H1 (cell line): ENCODE results near the gene COL4A2. TPM values are rescaled to one million over a fixed set of nuclear protein-coding genes. Genes with fewer than 3 reads are reported as not detected.

Experiments
- CTCF ChIA-PET: fragments of 300-600 bp; sonication (Branson Sonifier 250); formaldehyde crosslinking; loops from one replicate; lab custom pipeline; 2021; ENCODE audit not compliant: partially characterized antibody; lab: Charles Lee
- POLR2A ChIA-PET: fragments of 300-600 bp; sonication (Branson Sonifier 250); formaldehyde crosslinking; loops from one replicate; lab custom pipeline; 2021; ENCODE audit warnings: inconsistent platforms; ENCODE audit not compliant: partially characterized antibody; lab: Charles Lee
- DNase-seq, 2 experiments: peaks; one replicate each; pipeline versions ENCODE4 v3.0.0 to v3.0.0-alpha.2; 2010 to 2022; ENCODE audit warnings: low spot score in 2 of 2, low read depth in 1 of 2, mixed read lengths in 1 of 2
- FAIRE-seq: peaks from 2 replicates; lab custom pipeline; 2011; peaks lifted over from hg19 to GRCh38; lab: Jason Lieb, UNC
- H2AFZ ChIP-seq: 2 replicates; pipeline ENCODE4 v1.8.1; 2012; ENCODE audit warnings: low read length, inconsistent platforms
- H2AK5ac ChIP-seq: 2 replicates; pipeline ENCODE4 v1.6.1; 2013; ENCODE audit warnings: low read depth, low read length
- H2BK120ac ChIP-seq: replicated peaks from 2 replicates; pipeline ENCODE3; 2013; ENCODE audit warnings: low read depth, low read length, inconsistent platforms
- H2BK12ac ChIP-seq: 2 replicates; pipeline ENCODE4 v1.6.1; 2013; ENCODE audit warnings: low read depth, low read length
- H2BK15ac ChIP-seq: 2 replicates; pipeline ENCODE4 v1.6.1; 2013; ENCODE audit warnings: low read length
- H2BK20ac ChIP-seq: 2 replicates; pipeline ENCODE4 v1.6.1; 2013; ENCODE audit warnings: low read length
- H2BK5ac ChIP-seq: 2 replicates; pipeline ENCODE4 v1.6.1; 2013; ENCODE audit warnings: low read depth, low read length
- H3K14ac ChIP-seq: 2 replicates; pipeline ENCODE4 v1.6.1; 2013; ENCODE audit warnings: inconsistent platforms; ENCODE audit not compliant: insufficient read length
- H3K18ac ChIP-seq: 2 replicates; pipeline ENCODE4 v1.6.1; 2013; ENCODE audit warnings: low read length; ENCODE audit errors: extremely low read depth
- H3K23ac ChIP-seq: 2 replicates; pipeline ENCODE4 v1.6.1; 2013; ENCODE audit warnings: inconsistent platforms; ENCODE audit not compliant: insufficient read length
- H3K23me2 ChIP-seq: 2 replicates; pipeline ENCODE4 v1.6.1; 2013; ENCODE audit warnings: low read depth, low read length
- H3K27ac ChIP-seq: 2 replicates; pipeline ENCODE4 v1.6.1; 2011; ENCODE audit warnings: low read depth, low read length, inconsistent platforms
- H3K27me3 ChIP-seq, 4 experiments: replicated peaks in 1 of 4; 1 replicate in 1 of 4; 2 replicates in 3 of 4; pipeline versions ENCODE4 v1.6.1 to v1.8.1; 2011 to 2013; ENCODE audit warnings: low read length in 3 of 4, mild to moderate bottlenecking in 3 of 4, inconsistent platforms in 2 of 4, mixed read lengths in 2 of 4, moderate library complexity in 1 of 4; ENCODE audit not compliant: control insufficient read depth in 3 of 4, insufficient read depth in 3 of 4; ENCODE audit errors: extremely low read depth in 1 of 4
- H3K36me3 ChIP-seq, 4 experiments: 2 replicates each; pipeline versions ENCODE4 v1.6.1 to v1.8.1; 2011 to 2013; ENCODE audit warnings: mild to moderate bottlenecking in 4 of 4, low read length in 3 of 4, moderate library complexity in 2 of 4, control low read depth in 1 of 4, inconsistent platforms in 1 of 4; ENCODE audit not compliant: insufficient read depth in 4 of 4, control insufficient read depth in 2 of 4
- H3K4ac ChIP-seq: replicated peaks from 2 replicates; pipeline ENCODE3; 2013; ENCODE audit warnings: low read length, low read depth, mixed read lengths, inconsistent platforms; ENCODE audit not compliant: insufficient read length
- H3K4me1 ChIP-seq, 4 experiments: replicated peaks in 1 of 4; 1 replicate in 1 of 4; 2 replicates in 3 of 4; pipeline versions ENCODE4 v1.6.1 to v1.8.1; 2011 to 2013; ENCODE audit warnings: low read length in 3 of 4, inconsistent platforms in 2 of 4, mixed read lengths in 1 of 4; ENCODE audit not compliant: insufficient read depth in 4 of 4, control insufficient read depth in 3 of 4
- H3K4me2 ChIP-seq, 2 experiments: 2 replicates each; pipeline versions ENCODE4 v1.6.1 to v1.8.1; 2011 to 2013; ENCODE audit warnings: low read depth in 2 of 2, low read length in 2 of 2, control low read depth in 1 of 2, inconsistent platforms in 1 of 2, mild to moderate bottlenecking in 1 of 2; ENCODE audit not compliant: insufficient read depth in 1 of 2
- H3K4me3 ChIP-seq, 4 experiments: fragments of 200-600, 300-600 bp in 1 of 4; sonication (generic), shearing (Covaris generic), sonication (Bioruptor Twin) in 1 of 4; 2 replicates each; pipeline versions ENCODE4 v1.5.1 to v1.8.1; 2011 to 2016; ENCODE audit warnings: low read length in 4 of 4, low read depth in 3 of 4, control low read depth in 2 of 4, inconsistent platforms in 2 of 4, mild to moderate bottlenecking in 2 of 4, mixed read lengths in 1 of 4, moderate library complexity in 1 of 4; ENCODE audit not compliant: insufficient read depth in 2 of 4; ENCODE audit errors: extremely low read depth in 1 of 4
- H3K56ac ChIP-seq: replicated peaks from 2 replicates; pipeline ENCODE3; 2013; ENCODE audit warnings: low read depth, mild to moderate bottlenecking, mixed read lengths, low read length, inconsistent platforms; ENCODE audit not compliant: insufficient read length
- H3K79me1 ChIP-seq: 2 replicates; pipeline ENCODE4 v1.6.1; 2013; ENCODE audit warnings: low read depth, low read length, control low read depth
- H3K79me2 ChIP-seq, 2 experiments: 2 replicates each; pipeline versions ENCODE4 v1.6.1 to v1.8.1; 2012 to 2013; ENCODE audit warnings: low read length in 2 of 2, mild to moderate bottlenecking in 2 of 2, inconsistent platforms in 1 of 2; ENCODE audit not compliant: insufficient read depth in 2 of 2, control insufficient read depth in 1 of 2
- H3K9ac ChIP-seq, 4 experiments: replicated peaks in 1 of 4; 1 replicate in 1 of 4; 2 replicates in 3 of 4; pipeline versions ENCODE4 v1.6.1 to v1.8.1; 2011 to 2013; ENCODE audit warnings: low read depth in 3 of 4, low read length in 3 of 4, control low read depth in 2 of 4, mild to moderate bottlenecking in 2 of 4, moderate library complexity in 2 of 4, inconsistent platforms in 1 of 4; ENCODE audit errors: extremely low read depth in 1 of 4
- H3K9me3 ChIP-seq, 2 experiments: 2 replicates each; pipeline versions ENCODE4 v1.6.1 to v1.8.1; 2012 to 2013; ENCODE audit warnings: mild to moderate bottlenecking in 2 of 2, moderate library complexity in 2 of 2, control low read depth in 1 of 2, inconsistent platforms in 1 of 2, low read depth in 1 of 2, low read length in 1 of 2, mixed read lengths in 1 of 2; ENCODE audit not compliant: insufficient read depth in 2 of 2
- H4K20me1 ChIP-seq, 2 experiments: replicated peaks in 1 of 2; 2 replicates each; pipeline versions ENCODE3 to v1.8.1; 2011 to 2013; ENCODE audit warnings: inconsistent platforms in 2 of 2, low read length in 2 of 2, mild to moderate bottlenecking in 1 of 2; ENCODE audit not compliant: insufficient read depth in 2 of 2, control insufficient read depth in 1 of 2
- H4K5ac ChIP-seq: 2 replicates; pipeline ENCODE4 v1.6.1; 2013; ENCODE audit warnings: low read length, low read depth, mixed read lengths, inconsistent platforms; ENCODE audit not compliant: insufficient read length
- H4K8ac ChIP-seq: 2 replicates; pipeline ENCODE4 v1.8.0; 2013; ENCODE audit warnings: mild to moderate bottlenecking, moderate library complexity, low read length, inconsistent platforms; ENCODE audit not compliant: insufficient read depth; ENCODE audit errors: extremely low read depth
- H4K91ac ChIP-seq: replicated peaks from 2 replicates; pipeline ENCODE3; 2013; ENCODE audit warnings: low read length, mixed read lengths, inconsistent platforms; ENCODE audit not compliant: insufficient read length
- SAP30 ChIP-seq: fragments of 300-600 bp; sonication (generic); IDR thresholded peaks from 2 replicates; pipeline ENCODE4 v1.7.1; 2012; ENCODE audit warnings: low read length, moderate library complexity, mild to moderate bottlenecking, inconsistent platforms; ENCODE audit not compliant: insufficient read depth, insufficient replicate concordance
- WGBS, 2 experiments: shearing (Covaris generic) in 1 of 2; methylation state at CpG; one replicate each; pipeline versions ENCODE4 v1.1.6 to v1.1.7; 2013 to 2015; ENCODE audit warnings: low lambda C conversion rate in 2 of 2, mixed read lengths in 2 of 2, inconsistent platforms in 1 of 2, low coverage in 1 of 2, missing lambda C conversion rate in 1 of 2; ENCODE audit not compliant: insufficient replicate concordance in 2 of 2, insufficient coverage in 1 of 2, insufficient read length in 1 of 2; ENCODE audit errors: extremely low coverage in 1 of 2, missing lambda C conversion rate in 1 of 2; 5-methylcytosine and 5-hydroxymethylcytosine counted together
- polyA plus RNA-seq, 7 experiments: library from polyadenylated mRNA; depleted of rRNA in 3 of 7; stranded (reverse) in 5 of 7; unstranded in 2 of 7; fragments of >200 nt in 5 of 7; fragments of 200-250 nt in 2 of 7; gene quantifications; 1 replicate in 5 of 7; 2 replicates in 1 of 7; 4 replicates in 1 of 7; pipeline versions ENCODE4 v1.2.1 to v1.2.3, GENCODE V29; 2011 to 2013; ENCODE audit warnings: missing spikeins in 2 of 7, mixed read lengths in 2 of 7
- total RNA-seq: library from RNA; stranded (reverse); fragmentation: NEBNext Ultra II Directional; extraction: Animal tissue kit (Norgen Biotek cat#: 25700); gene quantifications from 2 replicates; pipeline ENCODE4 v1.2.1, GENCODE V29; 2021

The COL4A2 gene
- total and polyA plus RNA-seq, 2 of the 8 experiments (the other 6 are each of a cell fraction or from before 2014, with no cell fraction given), result 80.4 to 87.3 TPM

- TF ChIP-seq SAP30, result no peak
- Histone ChIP-seq H4K20me1 (no peaks in the 10 kb centered on the region), H3K27me3 (no peaks in the 10 kb centered on the region), H2BK5ac (no peak overlapping the region), H3K14ac (no peak overlapping the region), H3K4me3 (no peak overlapping the region), H3K4me2 (no peak overlapping the region), H2AFZ (no peak overlapping the region), H3K56ac (no peak overlapping the region), H4K91ac (no peak overlapping the region), H3K27ac (no peak overlapping the region), H3K23ac (no peak overlapping the region), H2BK15ac (no peak overlapping the region), H3K4me1 (no peaks in the 10 kb centered on the region), H2BK20ac (no peak overlapping the region), H4K5ac (no peak overlapping the region), H3K18ac (no peak overlapping the region), H2BK12ac (no peak overlapping the region), H4K8ac (no peak overlapping the region), H3K9me3 (no peaks in the 10 kb centered on the region), H3K79me2 (no peaks in the 10 kb centered on the region), H3K36me3 (peaks cover 0 to 26% (median 11%) of the 10 kb centered on the region in 4 experiments; a peak in 7 of 8 replicates), H2AK5ac (no peak overlapping the region), H3K79me1 (no peaks in the 10 kb centered on the region), H3K9ac (no peak overlapping the region), H2BK120ac (no peak overlapping the region), H3K4ac (no peak overlapping the region), H3K23me2 (no peaks in the 10 kb centered on the region)
- WGBS, 2 experiments, result 94% methylated on average over 5 of the region's 5 CpGs; no CpG with 5 or more reads in 1 of the 2 experiments
- no peak for DNase-seq
- FAIRE-seq, result no peak
- ChIA-PET CTCF (no interaction called here), POLR2A (no interaction called here)
Observed at GRCh38 chr13:110435331-110435730, 128.2 kb downstream of the COL4A2 start.
